SK-N-MC (cell line): ENCODE results near the gene HTR2B.

ENCODE experiments used
- DNase-seq: peaks from one replicate; pipeline ENCODE4 v3.0.0-alpha.2; 2011; ENCODE audit warnings: low read depth, low spot score
- H3K27ac ChIP-seq: fragments of 200-600 bp; sonication (generic); 2 replicates; pipeline ENCODE4 v1.5.1; 2016; ENCODE audit warnings: mixed run types
- H3K36me3 ChIP-seq: fragments of 200-600 bp; sonication (generic); 2 replicates; pipeline ENCODE4 v1.6.1; 2017; ENCODE audit warnings: antibody characterized with exemption, low read length, mixed read lengths; ENCODE audit not compliant: insufficient read depth
- H3K4me3 ChIP-seq: fragments of 200-600 bp; sonication (generic); 2 replicates; pipeline ENCODE4 v1.5.1; 2016
- H3K9ac ChIP-seq: fragments of 200-600 bp; sonication (generic); 2 replicates; pipeline ENCODE4 v1.8.0; 2017; ENCODE audit warnings: mixed run types, mixed read lengths; ENCODE audit not compliant: insufficient read length
- H3K9me3 ChIP-seq: fragments of 200-600 bp; sonication (generic); 2 replicates; pipeline ENCODE4 v1.6.1; 2017; ENCODE audit warnings: low read depth, mild to moderate bottlenecking, antibody characterized with exemption, low read length, moderate library complexity, mixed read lengths
- EZH2 ChIP-seq: fragments of 200-600 bp; sonication (generic); IDR thresholded peaks from one replicate; pipeline ENCODE4 v1.6.1; 2017; ENCODE audit warnings: antibody characterized with exemption
- FOXP2 ChIP-seq: optimal IDR thresholded peaks from 2 replicates; pipeline ENCODE3; 2011; ENCODE audit warnings: mild to moderate bottlenecking, moderate library complexity; ENCODE audit not compliant: insufficient read depth; ENCODE audit errors: extremely low read length, control extremely low read depth
- POLR2AphosphoS5 ChIP-seq: IDR thresholded peaks from 2 replicates; pipeline ENCODE4 v1.6.1; 2012; ENCODE audit warnings: mild to moderate bottlenecking, low read depth, low read length, borderline replicate concordance

HTR2B gene

GRCh38 chr2:231163414-231164095, 38.7 kb upstream of the HTR2B start:
- peaks cover 67% of the 10 kb centered on the region for H3K36me3 ChIP-seq
- no peak for DNase-seq

GRCh38 chr2:231163011-231163410, 38.2 kb upstream of the HTR2B start:
- no peak overlapping the region for H3K9ac ChIP-seq
- no peak overlapping the region for H3K27ac ChIP-seq
- DNase-seq, result no peak
- H3K36me3 ChIP-seq, result peaks cover 66% of the 10 kb centered on the region
- H3K9me3 ChIP-seq, result no peaks in the 10 kb centered on the region
- TF ChIP-seq POLR2AphosphoS5, result no peak
- no peak for TF ChIP-seq EZH2
- TF ChIP-seq FOXP2, result no peak
- no peak overlapping the region for H3K4me3 ChIP-seq

More at GRCh38 chr2:231163414-231164095, 38.7 kb upstream of the HTR2B start:
- Histone ChIP-seq H3K9me3 (no peaks in the 10 kb centered on the region), H3K27ac (no peak overlapping the region), H3K4me3 (no peak overlapping the region), H3K9ac (no peak overlapping the region)
- no peak for TF ChIP-seq EZH2

GRCh38 chr2:231161877-231162329, 37.1 kb upstream of the HTR2B start:
- H3K9me3 ChIP-seq, result no peaks in the 10 kb centered on the region
- no peak overlapping the region for H3K9ac ChIP-seq
- TF ChIP-seq EZH2 (no peak), POLR2AphosphoS5 (no peak), FOXP2 (no peak)
- H3K36me3 ChIP-seq, result peaks cover 61% of the 10 kb centered on the region
- no peak overlapping the region for H3K27ac ChIP-seq
- H3K4me3 ChIP-seq, result no peak overlapping the region
- no peak for DNase-seq

- Histone ChIP-seq H3K27ac (no peak overlapping the region), H3K9me3 (no peaks in the 10 kb centered on the region), H3K4me3 (no peak overlapping the region), H3K9ac (no peak overlapping the region), H3K36me3 (peaks cover 55% of the 10 kb centered on the region)
- no peak for DNase-seq
- TF ChIP-seq EZH2 (no peak), POLR2AphosphoS5 (no peak), FOXP2 (no peak)
Observed at GRCh38 chr2:231161252-231161839, 36.5 kb upstream of the HTR2B start.

- Histone ChIP-seq H3K9me3 (no peaks in the 10 kb centered on the region), H3K9ac (no peak overlapping the region), H3K36me3 (peaks cover 53% of the 10 kb centered on the region), H3K27ac (no peak overlapping the region), H3K4me3 (no peak overlapping the region)
- TF ChIP-seq FOXP2 (no peak), EZH2 (no peak), POLR2AphosphoS5 (no peak)
- no peak for DNase-seq
Observed at GRCh38 chr2:231160701-231161100, 35.9 kb upstream of the HTR2B start.

GRCh38 chr2:231159306-231159705, 34.5 kb upstream of the HTR2B start:
- H3K9ac ChIP-seq, result no peak overlapping the region
- DNase-seq, result no peak
- no peaks in the 10 kb centered on the region for H3K9me3 ChIP-seq
- no peak overlapping the region for H3K4me3 ChIP-seq
- 0 out of 2 replicates have a peak overlapping the region, but pooled peaks have one; percentile 3 for H3K27ac ChIP-seq
- no peak for TF ChIP-seq EZH2
- TF ChIP-seq FOXP2, result no peak
- TF ChIP-seq POLR2AphosphoS5, result no peak
- peaks cover 53% of the 10 kb centered on the region for H3K36me3 ChIP-seq

- no peak overlapping the region for H3K4me3 ChIP-seq
- TF ChIP-seq POLR2AphosphoS5, result no peak
- no peak for TF ChIP-seq EZH2
- TF ChIP-seq FOXP2, result no peak
- H3K9me3 ChIP-seq, result no peaks in the 10 kb centered on the region
- DNase-seq, result no peak
- H3K9ac ChIP-seq, result no peak overlapping the region
- H3K36me3 ChIP-seq, result peaks cover 56% of the 10 kb centered on the region
- H3K27ac ChIP-seq, result peak overlapping the region; percentile 30; the same call in 1 of the 2 replicates
Observed at GRCh38 chr2:231152800-231153557, 28.1 kb upstream of the HTR2B start.

- Histone ChIP-seq H3K9me3 (no peaks in the 10 kb centered on the region), H3K9ac (no peak overlapping the region), H3K36me3 (peaks cover 45% of the 10 kb centered on the region), H3K27ac (no peak overlapping the region), H3K4me3 (no peak overlapping the region)
- TF ChIP-seq POLR2AphosphoS5 (no peak), EZH2 (no peak), FOXP2 (no peak)
- DNase-seq, result no peak
Observed at GRCh38 chr2:231146665-231147064, 21.8 kb upstream of the HTR2B start.
